Cardiac muscle cell (in vitro differentiated cells and primary cell): Measurements from ENCODE around the gene FDXR. TPM values are rescaled to one million over a fixed set of nuclear protein-coding genes. Genes with fewer than 3 reads are reported as not detected.
A peak's percentile ranks its signal among the peaks of the same experiment; 100 is the strongest.

Experiments
- DNase-seq, 2 donors: peaks; one replicate each; pipeline versions ENCODE4 v3.0.0 to v3.0.0-alpha.2; 2010 to 2017; ENCODE audit warnings: low read depth in 1 of 2, low spot score in 1 of 2
- H3K27ac ChIP-seq: fragments of 200-600 bp; sonication (generic); 2 replicates; pipeline ENCODE4 v1.5.1; 2016
- H3K27me3 ChIP-seq: fragments of 200-600 bp; sonication (generic); 2 replicates; pipeline ENCODE4 v1.6.0; 2016; ENCODE audit warnings: control low read depth
- H3K36me3 ChIP-seq: fragments of 200-600 bp; sonication (generic); 2 replicates; pipeline ENCODE4 v1.5.1; 2016; ENCODE audit warnings: control low read depth
- H3K4me1 ChIP-seq: fragments of 200-600 bp; sonication (generic); 2 replicates; pipeline ENCODE4 v1.8.1; 2017; ENCODE audit warnings: low read depth, mild to moderate bottlenecking, mixed run types
- H3K4me3 ChIP-seq: fragments of 200-600 bp; sonication (generic); 2 replicates; pipeline ENCODE4 v1.5.1; 2016; ENCODE audit warnings: mild to moderate bottlenecking
- H3K9me3 ChIP-seq: fragments of 200-600 bp; sonication (generic); 2 replicates; pipeline ENCODE4 v1.5.1; 2017; ENCODE audit warnings: low read depth, mild to moderate bottlenecking, control low read depth
- CTCF ChIP-seq: IDR thresholded peaks from 2 replicates; pipeline ENCODE4 v1.5.1; 2012; ENCODE audit warnings: low read depth, mild to moderate bottlenecking, low read length
- polyA plus RNA-seq: library from polyadenylated mRNA; unstranded; fragments of >200 nt; fragmentation: Nextera tagmentation; extraction: Ambion mirVana; gene quantifications from 2 replicates; pipeline ENCODE4 v1.2.1, GENCODE V29; 2016
- total RNA-seq: library from RNA; depleted of rRNA; stranded (reverse); fragments of >200 nt; gene quantifications from 2 replicates; pipeline ENCODE4 v1.2.3, GENCODE V29; 2016

Gene FDXR
- total and polyA plus RNA-seq, 2 experiments from 2014 or later: 44.6 to 49.9 TPM

DNA sequence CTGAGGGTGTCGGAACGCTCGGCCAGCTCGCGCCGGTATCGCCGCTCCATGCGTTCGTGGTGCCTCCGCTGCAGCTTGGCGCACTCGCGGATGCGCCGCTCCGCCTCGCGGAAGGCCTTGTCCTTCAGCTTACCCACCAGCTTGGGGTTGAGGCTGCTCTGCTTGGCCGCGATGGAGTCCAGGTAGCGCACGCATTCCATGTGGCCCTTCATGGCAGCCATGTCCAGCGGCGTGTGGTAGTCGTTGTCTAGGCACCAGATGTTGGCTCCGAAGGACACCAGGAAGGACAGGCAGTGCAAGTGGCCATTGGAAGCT lies 47.5 kb upstream of the FDXR start:
- H3K36me3 ChIP-seq: no peaks in the 10 kb centered on the region
- no peaks in the 10 kb centered on the region for H3K9me3 ChIP-seq
- no peak overlapping the region for H3K4me3 ChIP-seq
- no peak for TF ChIP-seq CTCF
- H3K4me1 ChIP-seq: peaks cover 4% of the 10 kb centered on the region
- no peak overlapping the region for H3K27ac ChIP-seq
- DNase-seq: no peak
- H3K27me3 ChIP-seq: peaks cover 29% of the 10 kb centered on the region

GRCh38 chr17:74919440-74920305 lies 46.9 kb upstream of the FDXR start:
- peak; percentile 38 for TF ChIP-seq CTCF
- Histone ChIP-seq H3K27me3 (peaks cover 23% of the 10 kb centered on the region), H3K4me1 (peaks cover 4% of the 10 kb centered on the region), H3K27ac (no peak overlapping the region), H3K9me3 (no peaks in the 10 kb centered on the region), H3K36me3 (no peaks in the 10 kb centered on the region), H3K4me3 (no peak overlapping the region)
- peak; percentile 30 to 41 for DNase-seq

- H3K27me3 ChIP-seq: peaks cover 16% of the 10 kb centered on the region
These were observed 46.1 kb upstream of the FDXR start for GRCh38 chr17:74918906-74919305.

DNA sequence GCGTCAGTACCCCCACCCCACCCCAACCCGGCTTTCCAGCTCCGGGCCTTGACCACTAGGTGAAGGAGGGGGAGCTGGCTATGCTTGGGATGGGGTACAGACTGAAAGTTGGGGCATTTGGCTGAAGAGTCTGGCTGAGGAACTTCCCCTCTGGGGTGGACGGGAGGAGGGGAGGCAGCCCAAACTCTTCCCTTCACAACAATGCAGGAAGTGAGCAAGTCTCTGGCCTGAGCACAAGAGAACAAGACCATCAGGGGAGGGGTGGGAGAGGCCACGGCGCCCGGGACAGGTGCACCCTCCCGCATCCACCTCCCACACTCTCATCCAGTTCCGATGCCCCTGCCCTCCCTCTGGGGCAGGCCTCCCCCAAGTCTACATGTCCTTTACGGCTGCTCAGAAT lies 44.6 kb upstream of the FDXR start:
- H3K4me1 ChIP-seq: peaks cover 4% of the 10 kb centered on the region
- H3K4me3 ChIP-seq: no peak overlapping the region
- DNase-seq: no peak
- no peak for TF ChIP-seq CTCF
- H3K9me3 ChIP-seq: no peaks in the 10 kb centered on the region
- H3K36me3 ChIP-seq: no peaks in the 10 kb centered on the region
- H3K27me3 ChIP-seq: peaks cover 3% of the 10 kb centered on the region
- H3K27ac ChIP-seq: no peak overlapping the region

More at GRCh38 chr17:74918906-74919305, 46.1 kb upstream of the FDXR start:
- TF ChIP-seq CTCF: no peak
- no peak for DNase-seq
- Histone ChIP-seq H3K9me3 (no peaks in the 10 kb centered on the region), H3K4me1 (peaks cover 4% of the 10 kb centered on the region), H3K36me3 (no peaks in the 10 kb centered on the region), H3K4me3 (no peak overlapping the region), H3K27ac (no peak overlapping the region)

DNA sequence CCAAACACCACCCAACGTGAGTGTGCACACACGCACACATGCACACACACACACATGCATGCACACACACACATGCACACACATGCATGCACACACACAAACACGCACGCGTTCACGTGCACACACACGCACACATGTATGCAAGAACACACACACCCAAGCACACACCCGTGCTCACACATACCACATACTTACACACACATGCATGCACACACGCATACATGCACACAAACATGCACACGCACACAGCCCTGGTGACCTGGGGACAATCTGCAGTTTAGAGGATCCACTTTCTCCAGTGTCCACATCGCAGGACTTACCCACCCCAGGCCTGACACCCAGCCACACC lies 44.0 kb upstream of the FDXR start:
- no peak for DNase-seq
- Histone ChIP-seq H3K4me1 (peaks cover 4% of the 10 kb centered on the region), H3K36me3 (no peaks in the 10 kb centered on the region), H3K9me3 (no peaks in the 10 kb centered on the region), H3K27ac (no peak overlapping the region), H3K4me3 (no peak overlapping the region), H3K27me3 (no peaks in the 10 kb centered on the region)
- TF ChIP-seq CTCF: no peak
